WTC11 (cell line): ENCODE results near the gene PITHD1. TPM values are rescaled to one million over a fixed set of nuclear protein-coding genes. Genes with fewer than 3 reads are reported as not detected.

Experiments used
- ATAC-seq: fragments of 200-7000 bp; cut with Tn5 transposase; 2 replicates; pipeline ENCODE4 v1.10.0; 2021; ENCODE audit warnings: mild to moderate bottlenecking, moderate library complexity
- CTCF ChIA-PET: fragments of 300-600 bp; sonication (Branson Sonifier 250); formaldehyde crosslinking; loops from one replicate; lab custom pipeline; 2021; ENCODE audit warnings: antibody characterized with exemption; lab: Charles Lee
- POLR2A ChIA-PET: fragments of 350-600 bp; sonication (Branson Sonifier 250); formaldehyde crosslinking; loops from one replicate; lab custom pipeline; 2021; ENCODE audit warnings: antibody characterized with exemption; lab: Charles Lee
- DNase-seq: peaks from one replicate; pipeline ENCODE4 v3.0.0; 2021; ENCODE audit warnings: low spot score
- H3K27ac Mint-ChIP-seq: 2 replicates; pipeline ENCODE4 v1.8.0; 2021; ENCODE audit warnings: mixed read lengths
- H3K27me3 Mint-ChIP-seq: 2 replicates; pipeline ENCODE4 v1.8.0; 2021; ENCODE audit warnings: low read depth, mild to moderate bottlenecking, moderate library complexity, mixed read lengths
- H3K36me3 Mint-ChIP-seq: 2 replicates; pipeline ENCODE4 v1.8.0; 2021; ENCODE audit warnings: mixed read lengths
- H3K4me1 Mint-ChIP-seq: 2 replicates; pipeline ENCODE4 v1.8.0; 2022; ENCODE audit warnings: mixed read lengths
- H3K4me3 Mint-ChIP-seq: 2 replicates; pipeline ENCODE4 v1.8.0; 2021; ENCODE audit warnings: mild to moderate bottlenecking, moderate library complexity, mixed read lengths
- H3K9me3 Mint-ChIP-seq: 2 replicates; pipeline ENCODE4 v1.8.0; 2021; ENCODE audit warnings: mixed read lengths
- CTCF ChIP-seq: fragments of 200-600 bp; IDR thresholded peaks from 2 replicates; pipeline ENCODE4 v1.8.0; 2022; ENCODE audit warnings: antibody characterized with exemption
- GTF2I ChIP-seq: fragments of 250-450 bp; sonication (Bioruptor Pico); conservative IDR thresholded peaks from 2 replicates; pipeline ENCODE4 v1.4.0; 2021; ENCODE audit warnings: mild to moderate bottlenecking
- HMGA2 ChIP-seq: fragments of 250-450 bp; sonication (Bioruptor Pico); IDR thresholded peaks from 2 replicates; pipeline ENCODE4 v1.4.0; 2021; ENCODE audit warnings: mild to moderate bottlenecking, moderate library complexity
- JUN ChIP-seq: sonication (generic); formaldehyde crosslinking; IDR thresholded peaks from 2 replicates; pipeline ENCODE4 v1.8.0; 2023; ENCODE audit warnings: mild to moderate bottlenecking, missing genetic modification reagents
- MAX ChIP-seq: sonication (generic); formaldehyde crosslinking; IDR thresholded peaks from 2 replicates; pipeline ENCODE4 v1.8.0; 2022; ENCODE audit warnings: mild to moderate bottlenecking, missing genetic modification reagents
- NR2C2 ChIP-seq: sonication (generic); formaldehyde crosslinking; IDR thresholded peaks from 2 replicates; pipeline ENCODE4 v1.8.0; 2022; ENCODE audit warnings: mild to moderate bottlenecking, missing genetic modification reagents
- SMAD3 ChIP-seq: sonication (generic); formaldehyde crosslinking; IDR thresholded peaks from 2 replicates; pipeline ENCODE4 v1.8.0; 2022; ENCODE audit warnings: missing genetic modification reagents, mild to moderate bottlenecking, borderline replicate concordance
- TP53 ChIP-seq: sonication (generic); formaldehyde crosslinking; IDR thresholded peaks from 2 replicates; pipeline ENCODE4 v1.8.1; 2023; ENCODE audit warnings: mild to moderate bottlenecking, missing genetic modification reagents
- ZNF425 ChIP-seq: fragments of 250-450 bp; sonication (Bioruptor Pico); conservative IDR thresholded peaks from 2 replicates; pipeline ENCODE4 v1.9.0; 2021; ENCODE audit warnings: mild to moderate bottlenecking
- total RNA-seq: library from RNA; stranded (reverse); gene quantifications from 3 replicates; pipeline ENCODE4 v1.2.3, GENCODE V29; 2021
- TF ChIP-seq, protein P1 (sequence below): sonication (generic); formaldehyde crosslinking; IDR thresholded peaks from 2 replicates; pipeline ENCODE4 v1.8.1; 2023; ENCODE audit warnings: mild to moderate bottlenecking, moderate library complexity, missing genetic modification reagents
- TF ChIP-seq, protein P2 (sequence below): sonication (generic); formaldehyde crosslinking; IDR thresholded peaks from 2 replicates; pipeline ENCODE4 v1.8.0; 2022; ENCODE audit warnings: mild to moderate bottlenecking, missing genetic modification reagents
- TF ChIP-seq, protein P3 (sequence below): sonication (generic); formaldehyde crosslinking; IDR thresholded peaks from 2 replicates; pipeline ENCODE4 v1.8.0; 2023; ENCODE audit warnings: missing genetic modification reagents
- TF ChIP-seq, protein P4 (sequence below): sonication (generic); formaldehyde crosslinking; IDR thresholded peaks from 2 replicates; pipeline ENCODE4 v1.8.1; 2022; ENCODE audit warnings: mild to moderate bottlenecking, missing genetic modification reagents, moderate library complexity, borderline replicate concordance

The PITHD1 gene
- total RNA-seq, 1 experiment from 2014 or later = 66.2 TPM

DNA sequence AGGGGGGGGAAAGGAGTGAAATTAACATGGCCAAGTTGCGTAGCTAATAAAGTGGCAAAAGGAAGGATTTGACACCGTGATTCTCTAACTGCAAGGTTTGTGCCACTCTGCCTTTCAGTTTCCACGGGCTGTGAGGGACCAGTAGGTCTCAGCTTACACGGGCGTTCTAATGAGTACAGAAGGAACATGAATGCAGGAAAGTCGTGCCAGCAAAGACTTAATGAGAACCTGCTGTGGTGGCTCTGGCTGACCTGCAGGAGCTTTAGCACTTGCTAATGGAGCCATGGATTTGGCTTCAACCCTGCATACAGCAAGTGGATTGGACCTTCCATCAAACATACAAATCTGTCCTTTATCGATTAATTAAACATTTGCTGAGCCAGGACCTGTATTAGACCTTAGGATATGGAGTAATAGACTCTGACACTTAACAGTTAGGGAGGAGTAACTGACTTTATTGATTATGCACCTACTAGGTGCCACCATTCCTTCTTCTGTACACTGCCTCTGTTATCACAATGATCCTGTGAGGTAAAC, 15.1 kb upstream of the PITHD1 start (continued):
- TF ChIP-seq, protein P1, sequence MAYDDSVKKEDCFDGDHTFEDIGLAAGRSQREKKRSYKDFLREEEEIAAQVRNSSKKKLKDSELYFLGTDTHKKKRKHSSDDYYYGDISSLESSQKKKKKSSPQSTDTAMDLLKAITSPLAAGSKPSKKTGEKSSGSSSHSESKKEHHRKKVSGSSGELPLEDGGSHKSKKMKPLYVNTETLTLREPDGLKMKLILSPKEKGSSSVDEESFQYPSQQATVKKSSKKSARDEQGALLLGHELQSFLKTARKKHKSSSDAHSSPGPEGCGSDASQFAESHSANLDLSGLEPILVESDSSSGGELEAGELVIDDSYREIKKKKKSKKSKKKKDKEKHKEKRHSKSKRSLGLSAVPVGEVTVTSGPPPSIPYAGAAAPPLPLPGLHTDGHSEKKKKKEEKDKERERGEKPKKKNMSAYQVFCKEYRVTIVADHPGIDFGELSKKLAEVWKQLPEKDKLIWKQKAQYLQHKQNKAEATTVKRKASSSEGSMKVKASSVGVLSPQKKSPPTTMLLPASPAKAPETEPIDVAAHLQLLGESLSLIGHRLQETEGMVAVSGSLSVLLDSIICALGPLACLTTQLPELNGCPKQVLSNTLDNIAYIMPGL (CRISPR knock-in tag) = no peak
- TF ChIP-seq, protein P2, sequence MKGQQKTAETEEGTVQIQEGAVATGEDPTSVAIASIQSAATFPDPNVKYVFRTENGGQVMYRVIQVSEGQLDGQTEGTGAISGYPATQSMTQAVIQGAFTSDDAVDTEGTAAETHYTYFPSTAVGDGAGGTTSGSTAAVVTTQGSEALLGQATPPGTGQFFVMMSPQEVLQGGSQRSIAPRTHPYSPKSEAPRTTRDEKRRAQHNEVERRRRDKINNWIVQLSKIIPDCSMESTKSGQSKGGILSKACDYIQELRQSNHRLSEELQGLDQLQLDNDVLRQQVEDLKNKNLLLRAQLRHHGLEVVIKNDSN (CRISPR knock-in tag) = no peak
- no peak for TF ChIP-seq ZNF425
- no peak for TF ChIP-seq GTF2I (CRISPR knock-in tag)
- TF ChIP-seq SMAD3 (CRISPR knock-in tag) = no peak
- TF ChIP-seq, protein P3, sequence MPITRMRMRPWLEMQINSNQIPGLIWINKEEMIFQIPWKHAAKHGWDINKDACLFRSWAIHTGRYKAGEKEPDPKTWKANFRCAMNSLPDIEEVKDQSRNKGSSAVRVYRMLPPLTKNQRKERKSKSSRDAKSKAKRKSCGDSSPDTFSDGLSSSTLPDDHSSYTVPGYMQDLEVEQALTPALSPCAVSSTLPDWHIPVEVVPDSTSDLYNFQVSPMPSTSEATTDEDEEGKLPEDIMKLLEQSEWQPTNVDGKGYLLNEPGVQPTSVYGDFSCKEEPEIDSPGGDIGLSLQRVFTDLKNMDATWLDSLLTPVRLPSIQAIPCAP (CRISPR knock-in tag) = no peak

DNA sequence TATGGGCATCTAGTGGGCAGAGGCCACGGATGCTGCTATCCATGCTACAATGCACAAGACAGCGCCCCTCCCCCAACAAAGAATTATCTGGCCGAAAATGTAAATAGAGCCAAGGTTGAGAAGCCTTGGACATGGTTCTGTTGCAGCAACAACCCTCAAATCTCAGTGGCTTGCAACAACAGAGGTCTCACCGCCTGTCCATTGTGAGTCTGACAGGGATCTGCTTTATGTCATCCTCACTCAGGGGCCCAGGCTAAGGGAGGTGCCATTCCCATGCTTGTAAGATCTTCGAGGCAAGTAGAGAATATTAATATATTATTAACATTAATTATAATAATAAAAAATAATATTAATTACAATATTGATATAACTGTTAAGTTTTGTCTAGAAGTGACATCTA, 9.5 kb upstream of the PITHD1 start:
- CTCF ChIA-PET = interaction anchor here (0.8 kb wide), 1 partner anchor 272 kb away, joined by 3 read pairs; no protein-coding TSS in a partner anchor

DNA sequence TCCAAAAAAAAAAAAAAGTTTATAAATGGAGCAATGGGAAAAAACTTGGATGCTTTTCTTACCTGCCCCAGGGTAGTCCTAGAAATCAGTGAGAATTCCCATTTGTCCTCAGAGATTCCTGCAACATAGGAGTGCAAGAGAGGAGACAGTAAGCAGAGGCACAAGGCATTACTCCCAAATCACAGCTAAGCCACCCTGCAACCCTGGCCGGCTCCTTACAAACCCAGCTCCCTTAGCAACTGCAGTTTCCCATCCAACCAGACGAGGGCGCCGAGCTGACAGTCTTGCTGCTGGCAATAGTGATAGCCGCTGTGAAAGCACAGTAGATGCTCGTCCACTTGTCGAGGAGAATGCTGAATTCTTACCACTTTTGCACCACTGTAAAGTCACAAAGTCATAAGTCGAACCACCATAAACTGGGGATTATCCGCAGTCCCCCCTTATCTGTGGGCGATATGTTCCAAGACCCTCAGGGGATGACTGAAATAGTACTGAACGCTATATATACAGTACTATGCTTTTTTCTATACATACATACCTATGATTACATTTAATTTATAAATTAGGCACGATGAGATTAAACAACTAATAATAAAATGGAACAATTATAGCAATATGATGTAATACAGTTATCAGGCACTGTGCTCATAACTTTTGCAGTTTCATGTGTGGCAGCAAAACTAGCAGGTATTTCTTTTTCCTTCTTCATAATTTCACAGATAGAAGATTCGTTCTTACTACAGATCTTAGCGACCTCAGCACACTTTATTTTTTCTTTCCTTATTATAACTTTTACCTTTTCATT, 6.0 kb upstream of the PITHD1 start:
- CTCF ChIA-PET = interaction anchor here (0.6 to 2.9 kb wide), 48 partner anchors 9 to 379 kb away, joined by 3 to 64 read pairs (median 4); partner anchors contain the start of genes ASAP3, ELOA, FUCA1 and GALE
- no peak overlapping the region for H3K27ac Mint-ChIP-seq
- no peak overlapping the region for H3K4me3 Mint-ChIP-seq
- peaks cover 4% of the 10 kb centered on the region; the same call in 1 of the 2 replicates for H3K4me1 Mint-ChIP-seq
- H3K36me3 Mint-ChIP-seq = 0 out of 2 replicates have a peak, but pooled peaks cover 2% of the 10 kb centered on the region
- peak; percentile 87 for TF ChIP-seq CTCF
- no peak for TF ChIP-seq JUN
- peak; percentile 92 for DNase-seq
- no peaks in the 10 kb centered on the region for H3K27me3 Mint-ChIP-seq
- POLR2A ChIA-PET = interaction anchor here (0.7 to 0.8 kb wide), 2 partner anchors 16 to 28 kb away, joined by 3 read pairs; partner anchors contain the start of gene GALE
- peak; percentile 97 for ATAC-seq
- H3K9me3 Mint-ChIP-seq = no peaks in the 10 kb centered on the region

More for the DNA sequence above, 9.5 kb upstream of the PITHD1 start:
- H3K4me1 Mint-ChIP-seq = no peaks in the 10 kb centered on the region
- H3K27ac Mint-ChIP-seq = no peak overlapping the region
- POLR2A ChIA-PET = no interaction called here
- no peak for ATAC-seq
- no peaks in the 10 kb centered on the region for H3K27me3 Mint-ChIP-seq
- H3K4me3 Mint-ChIP-seq = no peak overlapping the region
- no peak for DNase-seq
- TF ChIP-seq TP53 (CRISPR knock-in tag) (no peak), HMGA2 (CRISPR knock-in tag) (peak; percentile 79), MAX (CRISPR knock-in tag) (no peak), NR2C2 (CRISPR knock-in tag) (no peak)
- TF ChIP-seq, protein P4, sequence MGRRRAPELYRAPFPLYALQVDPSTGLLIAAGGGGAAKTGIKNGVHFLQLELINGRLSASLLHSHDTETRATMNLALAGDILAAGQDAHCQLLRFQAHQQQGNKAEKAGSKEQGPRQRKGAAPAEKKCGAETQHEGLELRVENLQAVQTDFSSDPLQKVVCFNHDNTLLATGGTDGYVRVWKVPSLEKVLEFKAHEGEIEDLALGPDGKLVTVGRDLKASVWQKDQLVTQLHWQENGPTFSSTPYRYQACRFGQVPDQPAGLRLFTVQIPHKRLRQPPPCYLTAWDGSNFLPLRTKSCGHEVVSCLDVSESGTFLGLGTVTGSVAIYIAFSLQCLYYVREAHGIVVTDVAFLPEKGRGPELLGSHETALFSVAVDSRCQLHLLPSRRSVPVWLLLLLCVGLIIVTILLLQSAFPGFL (CRISPR knock-in tag) = no peak
- no peaks in the 10 kb centered on the region for H3K9me3 Mint-ChIP-seq
- H3K36me3 Mint-ChIP-seq = peaks cover 5% of the 10 kb centered on the region; the same call in 1 of the 2 replicates
